A673 (cell line): ENCODE measurements around the gene MFSD2B. TPM values are rescaled to one million over a fixed set of nuclear protein-coding genes. Genes with fewer than 3 reads are reported as not detected.

ENCODE experiments used
- BruUV-seq: library from RNA; stranded (reverse); fragments of 400-500 nt; replicated peaks from 2 replicates; lab custom pipeline; 2021; lab: Mats Ljungman, UMichigan
- CTCF ChIA-PET: fragments of 300-600 bp; sonication (Branson Sonifier 250); formaldehyde crosslinking; loops from one replicate; lab custom pipeline; 2022; ENCODE audit warnings: antibody characterized with exemption; lab: Charles Lee
- POLR2A ChIA-PET: fragments of 300-600 bp; sonication (Branson Sonifier 250); formaldehyde crosslinking; loops from one replicate; lab custom pipeline; 2022; ENCODE audit warnings: antibody characterized with exemption; ENCODE audit not compliant: low non-redundant PET; lab: Charles Lee
- DNase-seq: peaks from one replicate; pipeline ENCODE4 v3.0.0-alpha.2; 2015; ENCODE audit warnings: low spot score
- H3K27ac ChIP-seq: fragments of 200-600 bp; sonication (generic); 2 replicates; pipeline ENCODE4 v1.5.1; 2016; ENCODE audit warnings: mixed run types, low read depth, mild to moderate bottlenecking, mixed read lengths, antibody characterized with exemption, low read length; ENCODE audit not compliant: poor library complexity, severe bottlenecking
- H3K27me3 ChIP-seq: fragments of 200-600 bp; sonication (generic); replicated peaks from 2 replicates; pipeline ENCODE4 v1.6.1; 2017; ENCODE audit warnings: mixed run types, low read depth, mild to moderate bottlenecking, mixed read lengths, antibody characterized with exemption, low read length; ENCODE audit not compliant: insufficient read depth, poor library complexity
- H3K36me3 ChIP-seq: fragments of 200-600 bp; sonication (generic); 2 replicates; pipeline ENCODE4 v1.6.1; 2016; ENCODE audit warnings: mixed run types, mild to moderate bottlenecking, mixed read lengths, antibody characterized with exemption, low read length; ENCODE audit not compliant: insufficient read depth, poor library complexity, severe bottlenecking
- H3K4me1 ChIP-seq: fragments of 200-600 bp; sonication (generic); 2 replicates; pipeline ENCODE4 v1.6.1; 2017; ENCODE audit warnings: mixed run types, mild to moderate bottlenecking, mixed read lengths, antibody characterized with exemption, low read length; ENCODE audit not compliant: insufficient read depth, poor library complexity, severe bottlenecking
- H3K4me3 ChIP-seq: fragments of 200-600 bp; sonication (generic); 2 replicates; pipeline ENCODE4 v1.5.1; 2016; ENCODE audit warnings: low read depth, mixed run types, mild to moderate bottlenecking, mixed read lengths, low read length; ENCODE audit not compliant: poor library complexity, severe bottlenecking
- H3K9me3 ChIP-seq: fragments of 200-600 bp; sonication (generic); 2 replicates; pipeline ENCODE4 v1.6.1; 2016; ENCODE audit warnings: mixed run types, low read depth, mild to moderate bottlenecking, mixed read lengths, antibody characterized with exemption, low read length; ENCODE audit not compliant: poor library complexity, severe bottlenecking
- CTCF ChIP-seq: fragments of 300-800, 200-600 bp; sonication (generic); conservative IDR thresholded peaks from 2 replicates; pipeline ENCODE4 v1.5.1; 2017; ENCODE audit warnings: low read depth, mild to moderate bottlenecking, antibody characterized with exemption, low read length, moderate library complexity, mixed read lengths
- EZH2 ChIP-seq: fragments of 200-600 bp; sonication (generic); IDR thresholded peaks from 2 replicates; pipeline ENCODE4 v1.6.1; 2017; ENCODE audit warnings: borderline replicate concordance, low read depth, mild to moderate bottlenecking, mixed read lengths, antibody characterized with exemption, low read length; ENCODE audit not compliant: poor library complexity, severe bottlenecking
- intact Hi-C: fragments of 100-400 bp; cut with micrococcal nuclease; formaldehyde crosslinking; loops from one replicate; pipeline ENCODE4 v1.10.0; 2022; ENCODE audit not compliant: unreplicated experiment
- total RNA-seq: library from RNA; stranded (reverse); gene quantifications from 2 replicates; pipeline ENCODE4 v1.2.3, GENCODE V29; 2021

MFSD2B gene
- total RNA-seq, 1 experiment from 2014 or later = not detected

- H3K36me3 ChIP-seq = no peaks in the 10 kb centered on the region
- intact Hi-C loops = no loop called here
- no peaks in the 10 kb centered on the region for H3K27me3 ChIP-seq
- TF ChIP-seq CTCF (no peak), EZH2 (no peak)
- CTCF ChIA-PET = no interaction called here
- no peaks in the 10 kb centered on the region for H3K9me3 ChIP-seq
- POLR2A ChIA-PET = no interaction called here
- no peak overlapping the region for H3K4me3 ChIP-seq
- no peak for DNase-seq
- BruUV-seq = no TSS peak
- H3K27ac ChIP-seq = no peak overlapping the region
- no peaks in the 10 kb centered on the region for H3K4me1 ChIP-seq
These were observed 6.5 kb downstream of the MFSD2B start for GRCh38 chr2:24016376-24016761.

DNA sequence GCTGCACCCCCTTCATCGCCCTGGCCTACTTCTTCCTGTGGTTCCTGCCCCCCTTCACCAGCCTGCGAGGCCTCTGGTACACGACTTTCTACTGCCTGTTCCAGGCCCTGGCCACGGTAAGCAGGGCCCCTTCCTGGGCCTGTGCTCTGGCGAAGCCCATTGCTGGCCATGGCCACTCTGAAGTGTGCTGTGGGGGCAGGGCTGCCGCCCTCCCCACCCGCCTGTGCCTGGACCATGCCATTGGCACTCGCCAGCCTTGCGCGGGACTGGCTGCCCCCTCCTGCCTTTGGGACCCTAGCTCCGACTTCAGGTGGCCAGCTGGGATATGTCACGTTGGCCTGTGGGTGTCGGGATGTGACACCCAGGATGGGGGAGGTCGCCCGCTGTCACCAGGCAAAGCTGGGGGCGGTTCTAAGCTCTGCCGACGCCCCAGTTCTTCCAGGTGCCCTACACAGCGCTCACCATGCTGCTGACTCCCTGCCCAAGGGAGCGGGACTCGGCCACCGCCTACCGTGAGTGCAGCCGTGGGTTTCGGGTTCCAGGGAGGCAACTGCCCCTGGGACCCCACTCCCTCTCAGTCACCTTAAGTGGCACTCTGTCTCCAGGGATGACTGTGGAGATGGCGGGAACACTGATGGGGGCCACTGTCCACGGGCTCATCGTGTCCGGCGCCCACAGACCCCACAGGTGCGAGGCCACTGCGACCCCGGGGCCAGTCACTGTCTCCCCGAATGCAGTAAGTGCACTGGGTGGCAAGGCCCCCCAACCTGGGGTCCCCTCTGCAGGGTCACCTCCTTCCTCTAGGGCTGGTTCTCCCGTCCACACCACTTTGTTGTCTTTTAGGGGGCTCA lies 7.2 kb downstream of the MFSD2B start:
- BruUV-seq = no TSS peak
- no peaks in the 10 kb centered on the region for H3K27me3 ChIP-seq

DNA sequence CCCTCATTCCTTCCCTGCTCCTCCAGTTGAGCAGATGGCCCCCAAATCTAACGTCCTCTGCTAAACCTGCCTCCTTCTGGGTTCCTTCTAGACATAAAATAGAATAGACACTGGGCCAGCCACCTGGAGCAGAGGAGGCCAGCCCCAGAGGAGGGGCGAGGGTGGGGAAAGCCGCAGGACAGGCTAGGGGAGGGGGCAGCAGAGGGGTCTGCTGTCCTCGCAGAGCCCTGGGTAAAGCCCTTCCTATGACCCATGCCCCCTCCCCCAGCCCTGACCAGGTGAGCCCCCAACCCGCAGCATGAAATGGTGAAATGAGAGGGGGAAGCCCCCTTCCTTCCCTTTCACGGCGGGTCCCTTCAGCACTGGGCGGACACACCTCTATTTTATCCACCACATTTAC lies 7.8 kb downstream of the MFSD2B start:
- ChIA-PET POLR2A (no interaction called here), CTCF (no interaction called here)
- H3K9me3 ChIP-seq = no peaks in the 10 kb centered on the region
- no peaks in the 10 kb centered on the region for H3K36me3 ChIP-seq
- H3K27me3 ChIP-seq = no peaks in the 10 kb centered on the region
- DNase-seq = no peak
- TF ChIP-seq CTCF (no peak), EZH2 (no peak)
- BruUV-seq = no TSS peak
- intact Hi-C loops = no loop called here
- no peaks in the 10 kb centered on the region for H3K4me1 ChIP-seq
- H3K27ac ChIP-seq = no peak overlapping the region
- H3K4me3 ChIP-seq = no peak overlapping the region

More for the DNA sequence above, 7.2 kb downstream of the MFSD2B start:
- TF ChIP-seq CTCF (no peak), EZH2 (no peak)
- Histone ChIP-seq H3K36me3 (no peaks in the 10 kb centered on the region), H3K9me3 (no peaks in the 10 kb centered on the region), H3K27ac (no peak overlapping the region), H3K4me1 (no peaks in the 10 kb centered on the region), H3K4me3 (no peak overlapping the region)
- ChIA-PET POLR2A (no interaction called here), CTCF (no interaction called here)
- intact Hi-C loops = no loop called here
- DNase-seq = no peak
